IPS-20b (cell line): ENCODE measurements around the gene DMC1.
A peak's percentile ranks its signal among the peaks of the same experiment; 100 is the strongest.
"Not testable (repeated sequence)": the region's sequence is repeated elsewhere in the genome, so short reads cannot be mapped to it uniquely, and the experiment has no call there.

Source experiments
- H3K27ac ChIP-seq: one replicate; pipeline ENCODE4 v1.5.1; 2013; ENCODE audit warnings: low read length
- H3K27me3 ChIP-seq: 2 replicates; pipeline ENCODE4 v1.6.1; 2013; ENCODE audit warnings: mild to moderate bottlenecking, low read length, inconsistent platforms; ENCODE audit not compliant: insufficient read depth
- H3K36me3 ChIP-seq: 2 replicates; pipeline ENCODE4 v1.6.1; 2013; ENCODE audit warnings: low read depth, mild to moderate bottlenecking, inconsistent platforms, low read length, moderate library complexity; ENCODE audit not compliant: insufficient read depth
- H3K4me1 ChIP-seq: 2 replicates; pipeline ENCODE4 v1.6.1; 2013; ENCODE audit warnings: mild to moderate bottlenecking, control low read depth, inconsistent platforms, low read length, moderate library complexity; ENCODE audit not compliant: insufficient read depth
- H3K4me3 ChIP-seq: 2 replicates; pipeline ENCODE4 v1.5.1; 2013; ENCODE audit warnings: mild to moderate bottlenecking, low read length, inconsistent platforms
- H3K9ac ChIP-seq: 2 replicates; pipeline ENCODE4 v1.6.1; 2013; ENCODE audit warnings: low read depth, mild to moderate bottlenecking, inconsistent platforms, low read length, moderate library complexity
- H3K9me3 ChIP-seq: 2 replicates; pipeline ENCODE4 v1.6.1; 2013; ENCODE audit warnings: mild to moderate bottlenecking, low read depth, low read length, inconsistent platforms; ENCODE audit not compliant: insufficient read depth

DMC1 gene

GRCh38 chr22:38602166-38602565 lies 32.2 kb upstream of the DMC1 start:
- no peak overlapping the region for H3K9ac ChIP-seq
- H3K27me3 ChIP-seq: no peaks in the 10 kb centered on the region
- H3K27ac ChIP-seq: no peak overlapping the region
- H3K9me3 ChIP-seq: no peaks in the 10 kb centered on the region
- no peaks in the 10 kb centered on the region for H3K4me1 ChIP-seq
- H3K4me3 ChIP-seq: no peak overlapping the region
- 0 out of 2 replicates have a peak, but pooled peaks cover 6% of the 10 kb centered on the region for H3K36me3 ChIP-seq

- Histone ChIP-seq H3K9me3 (no peaks in the 10 kb centered on the region), H3K36me3 (0 out of 2 replicates have a peak, but pooled peaks cover 12% of the 10 kb centered on the region), H3K27me3 (no peaks in the 10 kb centered on the region), H3K27ac (no peak overlapping the region), H3K9ac (no peak overlapping the region), H3K4me1 (no peaks in the 10 kb centered on the region), H3K4me3 (no peak overlapping the region)
Measured at GRCh38 chr22:38601221-38601764, 31.3 kb upstream of the DMC1 start.

GRCh38 chr22:38599466-38599865 lies 29.5 kb upstream of the DMC1 start:
- H3K4me1 ChIP-seq: no peaks in the 10 kb centered on the region
- H3K27me3 ChIP-seq: no peaks in the 10 kb centered on the region
- H3K9me3 ChIP-seq: no peaks in the 10 kb centered on the region
- H3K4me3 ChIP-seq: no peak overlapping the region
- 0 out of 2 replicates have a peak, but pooled peaks cover 12% of the 10 kb centered on the region for H3K36me3 ChIP-seq
- no peak overlapping the region for H3K9ac ChIP-seq
- no peak overlapping the region for H3K27ac ChIP-seq

GRCh38 chr22:38582923-38583322 lies 12.9 kb upstream of the DMC1 start:
- not testable (repeated sequence) for H3K27ac ChIP-seq, H3K9me3 ChIP-seq, H3K4me3 ChIP-seq, H3K9ac ChIP-seq, H3K4me1 ChIP-seq, H3K36me3 ChIP-seq, H3K27me3 ChIP-seq

- Histone ChIP-seq H3K4me3 (no peak overlapping the region), H3K27ac (no peak overlapping the region), H3K9me3 (no peaks in the 10 kb centered on the region), H3K36me3 (no peaks in the 10 kb centered on the region), H3K9ac (no peak overlapping the region), H3K4me1 (no peaks in the 10 kb centered on the region), H3K27me3 (no peaks in the 10 kb centered on the region)
Measured at GRCh38 chr22:38578505-38578904, 8.5 kb upstream of the DMC1 start.

DNA sequence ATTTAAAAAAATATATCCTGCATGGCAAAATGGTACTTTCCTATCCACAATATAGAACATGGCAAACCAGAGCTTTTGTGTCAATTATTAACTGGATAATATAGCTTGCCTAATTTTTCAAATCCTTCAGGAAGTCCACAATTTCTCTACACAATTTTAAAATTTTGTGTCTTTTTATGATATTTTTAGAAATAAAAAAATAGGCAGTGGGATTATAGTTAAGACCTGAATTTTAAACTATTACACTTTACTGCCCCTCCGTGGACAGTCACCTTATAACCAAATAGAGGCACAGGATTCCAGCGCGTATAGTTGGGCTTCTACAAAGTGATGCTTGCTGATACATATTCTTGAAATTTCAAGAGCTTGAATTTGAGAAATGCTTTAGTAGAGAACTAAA lies 2.1 kb upstream of the DMC1 start:
- H3K36me3 ChIP-seq: no peaks in the 10 kb centered on the region
- H3K9ac ChIP-seq: no peak overlapping the region

GRCh38 chr22:38570779-38571364 lies 889 bp upstream of the DMC1 start:
- Histone ChIP-seq H3K4me1 (peaks cover 12% of the 10 kb centered on the region), H3K4me3 (peak overlapping the region; percentile 67), H3K9ac (peak overlapping the region; percentile 66), H3K9me3 (no peaks in the 10 kb centered on the region), H3K27me3 (no peaks in the 10 kb centered on the region), H3K36me3 (no peaks in the 10 kb centered on the region), H3K27ac (peak overlapping the region; percentile 1)

More for the DNA sequence above, 2.1 kb upstream of the DMC1 start:
- H3K4me1 ChIP-seq: peaks cover 12% of the 10 kb centered on the region
- no peaks in the 10 kb centered on the region for H3K9me3 ChIP-seq
- H3K27ac ChIP-seq: no peak overlapping the region
- H3K4me3 ChIP-seq: no peak overlapping the region
- H3K27me3 ChIP-seq: no peaks in the 10 kb centered on the region

DNA sequence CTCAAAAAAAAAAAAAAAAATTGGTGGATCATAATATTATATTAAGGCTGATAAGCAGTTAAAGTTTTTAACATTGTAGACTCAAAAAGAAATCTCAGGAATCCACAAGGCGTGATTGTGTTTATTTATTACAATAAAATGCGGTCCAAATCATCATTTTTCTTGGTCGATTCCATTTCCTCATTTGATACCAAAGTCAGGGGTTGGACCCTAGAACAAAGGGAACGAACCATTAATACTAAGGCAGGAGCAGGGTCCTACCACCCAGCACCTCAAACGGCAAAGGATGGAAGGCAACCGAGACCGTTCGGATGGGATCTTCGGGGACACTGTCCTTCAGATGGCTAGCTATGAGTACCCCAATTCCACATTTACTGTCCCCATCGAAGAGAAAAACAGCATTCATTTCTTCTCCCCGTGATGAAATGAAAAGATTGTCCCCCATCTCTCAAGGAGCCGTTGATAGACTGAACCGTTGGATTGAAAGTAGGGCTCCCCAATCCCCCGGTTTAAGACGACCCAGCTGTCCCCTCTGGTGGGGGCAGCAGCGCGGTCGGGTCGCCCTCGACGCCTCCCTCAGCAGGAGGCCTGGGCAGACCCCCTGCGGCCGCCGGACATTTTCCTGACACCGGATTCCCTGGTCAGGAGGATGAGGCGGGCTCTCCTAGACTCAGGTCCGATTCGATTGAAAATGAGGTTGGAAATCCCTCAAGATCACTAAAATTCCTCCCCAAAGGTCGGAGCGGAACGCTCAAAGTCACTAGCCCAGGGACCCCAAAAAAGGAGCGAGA lies 607 bp downstream of the DMC1 start:
- H3K27me3 ChIP-seq: no peaks in the 10 kb centered on the region

DNA sequence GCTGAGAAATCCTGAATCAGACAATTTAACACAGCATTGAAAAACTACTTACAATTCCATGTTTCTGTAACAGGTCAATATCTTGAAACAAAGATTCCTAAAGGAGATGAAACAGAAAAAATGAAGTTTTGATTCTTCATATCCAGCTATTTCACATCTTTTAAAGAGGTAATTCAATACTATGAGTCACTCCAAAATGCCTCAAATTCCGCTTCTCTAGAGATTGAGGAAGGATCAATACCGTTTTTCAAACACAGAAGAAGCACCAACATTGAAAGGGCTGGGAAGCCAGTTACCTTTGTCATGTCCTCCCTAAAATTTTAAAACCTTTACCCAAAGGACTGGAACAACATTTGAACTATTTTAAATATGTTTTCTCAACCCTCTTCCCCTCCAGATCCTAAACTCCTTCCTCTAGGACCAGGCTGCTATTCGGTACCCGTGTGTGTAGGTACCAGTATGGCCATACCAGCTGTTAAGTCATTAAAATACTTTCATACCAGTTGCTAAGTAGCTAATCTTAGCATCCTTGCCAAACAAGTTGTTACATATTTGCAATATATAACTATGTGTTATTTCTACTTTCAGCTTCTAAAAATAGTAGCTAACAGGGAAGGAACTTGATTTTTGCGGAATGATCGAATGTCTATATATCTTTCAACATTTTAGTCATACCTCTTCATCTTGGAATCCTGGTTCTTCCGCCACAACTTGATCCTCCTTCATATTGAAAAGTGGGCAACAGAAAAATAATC lies 2.3 kb downstream of the DMC1 start:
- H3K27ac ChIP-seq: no peak overlapping the region
- H3K9ac ChIP-seq: no peak overlapping the region
- H3K4me3 ChIP-seq: no peak overlapping the region
- H3K27me3 ChIP-seq: no peaks in the 10 kb centered on the region
- peaks cover 12% of the 10 kb centered on the region for H3K4me1 ChIP-seq
- no peaks in the 10 kb centered on the region for H3K9me3 ChIP-seq
- no peaks in the 10 kb centered on the region for H3K36me3 ChIP-seq

More for the DNA sequence above, 607 bp downstream of the DMC1 start:
- H3K36me3 ChIP-seq: no peaks in the 10 kb centered on the region
- H3K4me1 ChIP-seq: peaks cover 12% of the 10 kb centered on the region
- H3K9ac ChIP-seq: peak overlapping the region; percentile 95
- H3K4me3 ChIP-seq: peak overlapping the region; percentile 84
- peak overlapping the region; percentile 86 for H3K27ac ChIP-seq
- no peaks in the 10 kb centered on the region for H3K9me3 ChIP-seq

DNA sequence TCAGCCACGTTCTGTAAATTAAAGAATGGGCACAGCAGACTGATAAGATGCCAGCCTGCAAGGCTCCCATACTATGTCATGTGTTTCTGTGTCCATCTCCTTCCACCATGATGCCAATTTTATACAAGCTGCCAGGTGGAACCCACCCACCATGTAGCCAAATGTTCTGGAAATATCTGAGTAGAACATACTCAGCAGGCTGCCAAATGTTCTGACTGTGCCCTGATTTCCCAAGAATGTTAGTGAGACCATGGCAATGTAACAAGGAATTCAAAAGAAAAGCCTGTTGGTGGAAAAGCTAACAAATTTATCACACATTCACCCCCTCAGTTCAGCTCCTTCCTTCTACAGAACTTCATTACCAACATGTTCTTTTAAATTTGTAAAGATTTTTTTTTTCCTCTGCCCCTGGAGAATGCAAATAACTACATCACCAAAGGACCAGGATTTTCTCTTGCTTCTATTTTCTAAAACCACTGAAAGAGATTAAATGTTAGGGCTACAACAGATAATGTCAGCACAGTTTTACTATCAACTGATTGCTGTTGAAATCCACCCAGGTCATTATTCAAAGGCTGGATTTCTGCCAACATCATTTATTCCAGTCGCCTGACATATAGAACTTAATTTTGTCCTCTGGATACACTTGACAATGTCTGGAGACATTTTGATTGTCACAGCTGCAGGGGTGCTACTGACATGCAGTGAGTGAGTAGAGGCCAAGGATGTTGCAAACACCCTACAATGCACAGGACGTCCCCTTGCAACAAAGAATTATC lies 3.1 kb downstream of the DMC1 start:
- H3K36me3 ChIP-seq: no peaks in the 10 kb centered on the region
- no peak overlapping the region for H3K27ac ChIP-seq
- no peak overlapping the region for H3K4me3 ChIP-seq
- H3K9ac ChIP-seq: no peak overlapping the region
- H3K9me3 ChIP-seq: no peaks in the 10 kb centered on the region
- no peaks in the 10 kb centered on the region for H3K27me3 ChIP-seq
- peaks cover 12% of the 10 kb centered on the region for H3K4me1 ChIP-seq

- Histone ChIP-seq H3K9ac (no peak overlapping the region), H3K27me3 (no peaks in the 10 kb centered on the region), H3K27ac (no peak overlapping the region), H3K4me3 (no peak overlapping the region), H3K9me3 (no peaks in the 10 kb centered on the region), H3K36me3 (no peaks in the 10 kb centered on the region), H3K4me1 (0 out of 2 replicates have a peak, but pooled peaks cover 4% of the 10 kb centered on the region)
Measured at GRCh38 chr22:38565441-38565840, 4.5 kb downstream of the DMC1 start.
